ENCODE data around the gene UBE2E2.

The UBE2E2 gene

GRCh38 chr3:23301819-23302218 is 98.7 kb downstream of the UBE2E2 start:
- TF ChIP-seq CTCF (IDR thresholded peaks at IDR 0.05; ENCODE audit: low read depth, low read length, missing control alignments) = no peak
- no peak for DNase-seq (ENCODE audit: low read depth)
- no peak overlapping the region for H3K4me3 ChIP-seq (ENCODE audit: low read depth, low read length)

DNA sequence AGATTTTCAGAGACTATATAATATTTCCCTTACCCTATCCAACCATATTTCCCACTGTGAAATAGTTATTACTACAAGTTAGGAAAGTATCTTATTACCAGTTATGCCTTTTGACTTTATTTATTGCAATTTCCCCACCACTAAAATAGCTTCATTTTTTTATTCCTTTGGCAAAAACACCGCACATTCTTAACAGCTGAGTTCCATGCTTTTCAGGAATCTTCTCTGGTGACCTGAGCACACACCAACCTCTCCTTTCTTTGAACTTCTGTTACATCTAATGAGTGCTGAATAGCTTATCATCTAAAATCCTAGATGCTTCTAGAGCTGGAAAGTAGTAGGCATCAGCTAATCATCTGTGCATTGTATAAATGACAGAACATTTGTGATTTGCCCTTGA is 99.1 kb downstream of the UBE2E2 start:
- no peak for TF ChIP-seq CTCF (IDR thresholded peaks at IDR 0.05; ENCODE audit: low read depth, low read length, missing control alignments)
- DNase-seq (ENCODE audit: low read depth) = no peak
- no peak overlapping the region for H3K4me3 ChIP-seq (ENCODE audit: low read depth, low read length)

- no peak for TF ChIP-seq CTCF (IDR thresholded peaks at IDR 0.05; ENCODE audit: low read depth, low read length, missing control alignments)
- no peak overlapping the region for H3K4me3 ChIP-seq (ENCODE audit: low read depth, low read length)
- DNase-seq (ENCODE audit: low read depth) = no peak
These were observed 100.6 kb downstream of the UBE2E2 start for GRCh38 chr3:23303601-23304217.

DNA sequence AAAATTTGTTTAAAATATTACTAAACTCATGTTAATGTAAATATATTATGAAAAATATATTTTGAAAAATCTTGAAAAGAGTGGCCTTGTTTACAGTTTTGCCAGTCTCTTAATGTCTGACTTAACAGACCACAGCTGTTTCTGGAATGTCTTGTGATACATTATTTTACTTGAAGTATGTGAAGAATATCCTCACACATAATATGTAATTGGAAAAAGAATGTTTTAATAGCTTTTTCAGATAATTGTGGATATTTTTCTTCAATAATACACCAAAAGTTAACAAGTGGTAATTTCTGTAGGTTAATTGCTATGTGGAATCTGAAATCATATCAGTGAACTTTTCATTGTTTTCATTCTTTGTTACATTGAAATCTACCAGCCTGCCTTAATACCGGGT is 101.3 kb downstream of the UBE2E2 start:
- DNase-seq (ENCODE audit: low read depth) = no peak
- TF ChIP-seq CTCF (IDR thresholded peaks at IDR 0.05; ENCODE audit: low read depth, low read length, missing control alignments) = no peak
- H3K4me3 ChIP-seq (ENCODE audit: low read depth, low read length) = no peak overlapping the region

DNA sequence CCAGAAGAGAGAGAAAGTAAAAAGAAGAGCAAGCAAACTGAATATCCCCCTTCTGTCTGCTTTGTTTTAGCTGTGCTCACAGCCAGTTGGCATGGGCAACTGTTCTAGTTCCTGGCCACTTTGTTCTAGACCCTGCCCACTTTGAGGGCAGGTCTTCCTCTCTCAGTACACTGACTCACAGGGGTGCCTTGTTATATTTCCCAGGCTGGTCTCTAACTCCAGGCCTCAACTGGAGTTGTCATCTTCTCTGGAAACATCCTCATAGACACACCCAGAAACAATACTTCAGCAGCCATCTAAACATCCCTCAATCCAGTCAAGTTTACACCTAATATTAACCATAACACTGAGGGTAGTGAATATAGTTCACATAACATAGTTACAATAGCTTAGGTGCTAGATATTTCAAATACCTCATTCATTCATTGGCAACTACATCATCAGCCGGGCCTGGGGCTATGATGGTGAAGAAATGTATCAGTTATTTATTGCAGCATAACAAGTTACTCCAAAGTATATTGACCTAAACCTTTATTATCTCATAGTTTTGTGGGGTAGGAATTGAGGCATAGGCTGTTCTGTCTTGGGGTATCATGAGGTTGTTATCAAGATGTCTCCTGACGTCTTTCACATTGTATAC is 106.0 kb downstream of the UBE2E2 start:
- H3K4me3 ChIP-seq (ENCODE audit: low read depth, low read length) = no peak overlapping the region
- no peak for TF ChIP-seq CTCF (IDR thresholded peaks at IDR 0.05; ENCODE audit: low read depth, low read length, missing control alignments)
- DNase-seq (ENCODE audit: low read depth) = no peak

DNA sequence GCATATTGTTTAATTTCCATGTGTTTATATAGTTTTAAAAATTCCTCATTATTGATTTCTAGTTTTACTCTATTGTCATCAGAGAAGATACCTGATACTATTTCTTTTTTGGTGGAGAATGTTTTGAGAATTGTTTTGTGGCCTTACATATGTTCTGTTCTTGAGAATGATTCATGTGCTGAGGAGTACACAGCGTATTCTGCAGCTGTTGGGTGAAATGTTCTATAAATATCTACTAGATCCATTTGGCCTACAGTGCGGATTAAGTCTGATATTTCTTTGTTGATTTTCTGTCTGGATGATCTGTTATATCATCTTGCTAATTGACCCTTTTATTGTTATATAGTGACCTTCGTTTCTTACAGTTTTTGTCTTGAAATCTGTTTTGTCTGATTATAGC is 109.7 kb downstream of the UBE2E2 start:
- no peak overlapping the region for H3K4me3 ChIP-seq (ENCODE audit: low read depth, low read length)
- no peak for TF ChIP-seq CTCF (IDR thresholded peaks at IDR 0.05; ENCODE audit: low read depth, low read length, missing control alignments)
- DNase-seq (ENCODE audit: low read depth) = no peak
